ENCODE results near the gene GDF11.

GDF11 gene

GRCh38 chr12:55700255-55701018, 42.5 kb upstream of the GDF11 start (continued):
- TF ChIP-seq ZSCAN18 (tag by site-specific recombination; IDR thresholded peaks at IDR 0.05) (no peak), ZEB2 (tag by site-specific recombination; IDR thresholded peaks at IDR 0.05) (no peak; the same call in 1 of the 2 replicates), ZNF2 (tag by site-specific recombination; IDR thresholded peaks at IDR 0.05) (no peak), KLF16 (tag by site-specific recombination; IDR thresholded peaks at IDR 0.05) (peak; percentile 88), ZNF146 (tag by site-specific recombination; IDR thresholded peaks at IDR 0.05) (no peak), ZNF585B (tag by site-specific recombination; IDR thresholded peaks at IDR 0.05) (no peak), ZBTB20 (tag by site-specific recombination; IDR thresholded peaks at IDR 0.05) (peak; percentile 92)
- TF ChIP-seq, protein P1, sequence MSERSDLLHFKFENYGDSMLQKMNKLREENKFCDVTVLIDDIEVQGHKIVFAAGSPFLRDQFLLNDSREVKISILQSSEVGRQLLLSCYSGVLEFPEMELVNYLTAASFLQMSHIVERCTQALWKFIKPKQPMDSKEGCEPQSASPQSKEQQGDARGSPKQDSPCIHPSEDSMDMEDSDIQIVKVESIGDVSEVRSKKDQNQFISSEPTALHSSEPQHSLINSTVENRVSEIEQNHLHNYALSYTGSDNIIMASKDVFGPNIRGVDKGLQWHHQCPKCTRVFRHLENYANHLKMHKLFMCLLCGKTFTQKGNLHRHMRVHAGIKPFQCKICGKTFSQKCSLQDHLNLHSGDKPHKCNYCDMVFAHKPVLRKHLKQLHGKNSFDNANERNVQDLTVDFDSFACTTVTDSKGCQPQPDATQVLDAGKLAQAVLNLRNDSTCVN (tag by site-specific recombination; optimal IDR thresholded peaks at IDR 0.05) = no peak
- TF ChIP-seq, protein P2, sequence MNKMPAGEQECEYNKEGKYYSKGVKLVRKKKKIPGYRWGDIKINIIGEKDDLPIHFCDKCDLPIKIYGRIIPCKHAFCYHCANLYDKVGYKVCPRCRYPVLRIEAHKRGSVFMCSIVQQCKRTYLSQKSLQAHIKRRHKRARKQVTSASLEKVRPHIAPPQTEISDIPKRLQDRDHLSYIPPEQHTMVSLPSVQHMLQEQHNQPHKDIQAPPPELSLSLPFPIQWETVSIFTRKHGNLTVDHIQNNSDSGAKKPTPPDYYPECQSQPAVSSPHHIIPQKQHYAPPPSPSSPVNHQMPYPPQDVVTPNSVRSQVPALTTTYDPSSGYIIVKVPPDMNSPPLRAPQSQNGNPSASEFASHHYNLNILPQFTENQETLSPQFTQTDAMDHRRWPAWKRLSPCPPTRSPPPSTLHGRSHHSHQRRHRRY (tag by site-specific recombination; IDR thresholded peaks at IDR 0.05) = no peak

DNA sequence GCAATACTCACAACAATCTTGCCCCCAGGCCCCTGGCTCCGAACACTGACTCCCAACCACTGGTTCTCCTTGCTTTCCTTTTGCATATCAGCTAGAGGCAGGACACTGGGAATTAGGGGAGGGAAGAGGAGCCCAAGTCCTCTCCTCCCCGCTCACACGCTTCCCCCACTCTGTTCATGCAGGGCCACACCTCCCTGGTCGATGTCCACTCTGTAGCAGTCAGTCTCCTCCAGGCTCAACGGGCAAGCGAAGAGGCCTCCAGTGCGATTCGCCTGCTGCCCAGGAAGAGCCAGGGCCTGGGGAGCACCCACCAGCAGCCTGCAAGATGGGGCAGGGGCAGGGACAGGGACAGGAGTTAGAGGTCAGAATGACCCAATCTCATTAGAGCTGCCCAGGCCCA, 40.1 kb upstream of the GDF11 start:
- H3K9me3 ChIP-seq (ENCODE audit: control insufficient read depth, insufficient read depth, low read depth, low read length) = no peaks in the 10 kb centered on the region
- no peak overlapping the region for H3K27ac ChIP-seq (ENCODE audit: extremely low read depth, low read depth, low read length)
- H3K4me1 ChIP-seq (ENCODE audit: control insufficient read depth, insufficient read depth, low read length) = no peaks in the 10 kb centered on the region; the same call in 1 of the 2 replicates
- no peaks in the 10 kb centered on the region for H3K36me3 ChIP-seq (ENCODE audit: control insufficient read depth in 2 of 2, insufficient read depth in 1 of 2, low read length in 2 of 2)
- CTCF ChIA-PET = no interaction called here
- TF ChIP-seq ZFP69B (tag by site-specific recombination; IDR thresholded peaks at IDR 0.05) = no peak
- TF ChIP-seq, protein P3, sequence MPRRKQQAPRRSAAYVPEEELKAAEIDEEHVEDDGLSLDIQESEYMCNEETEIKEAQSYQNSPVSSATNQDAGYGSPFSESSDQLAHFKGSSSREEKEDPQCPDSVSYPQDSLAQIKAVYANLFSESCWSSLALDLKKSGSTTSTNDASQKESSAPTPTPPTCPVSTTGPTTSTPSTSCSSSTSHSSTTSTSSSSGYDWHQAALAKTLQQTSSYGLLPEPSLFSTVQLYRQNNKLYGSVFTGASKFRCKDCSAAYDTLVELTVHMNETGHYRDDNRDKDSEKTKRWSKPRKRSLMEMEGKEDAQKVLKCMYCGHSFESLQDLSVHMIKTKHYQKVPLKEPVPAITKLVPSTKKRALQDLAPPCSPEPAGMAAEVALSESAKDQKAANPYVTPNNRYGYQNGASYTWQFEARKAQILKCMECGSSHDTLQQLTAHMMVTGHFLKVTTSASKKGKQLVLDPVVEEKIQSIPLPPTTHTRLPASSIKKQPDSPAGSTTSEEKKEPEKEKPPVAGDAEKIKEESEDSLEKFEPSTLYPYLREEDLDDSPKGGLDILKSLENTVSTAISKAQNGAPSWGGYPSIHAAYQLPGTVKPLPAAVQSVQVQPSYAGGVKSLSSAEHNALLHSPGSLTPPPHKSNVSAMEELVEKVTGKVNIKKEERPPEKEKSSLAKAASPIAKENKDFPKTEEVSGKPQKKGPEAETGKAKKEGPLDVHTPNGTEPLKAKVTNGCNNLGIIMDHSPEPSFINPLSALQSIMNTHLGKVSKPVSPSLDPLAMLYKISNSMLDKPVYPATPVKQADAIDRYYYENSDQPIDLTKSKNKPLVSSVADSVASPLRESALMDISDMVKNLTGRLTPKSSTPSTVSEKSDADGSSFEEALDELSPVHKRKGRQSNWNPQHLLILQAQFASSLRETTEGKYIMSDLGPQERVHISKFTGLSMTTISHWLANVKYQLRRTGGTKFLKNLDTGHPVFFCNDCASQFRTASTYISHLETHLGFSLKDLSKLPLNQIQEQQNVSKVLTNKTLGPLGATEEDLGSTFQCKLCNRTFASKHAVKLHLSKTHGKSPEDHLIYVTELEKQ (tag by site-specific recombination; IDR thresholded peaks at IDR 0.05; ENCODE audit: borderline replicate concordance) = no peak
- TF ChIP-seq FEZF1 (tag by site-specific recombination; IDR thresholded peaks at IDR 0.05) = no peak
- TF ChIP-seq KLF8 (tag by site-specific recombination; IDR thresholded peaks at IDR 0.05) = no peak
- no peak for TF ChIP-seq ZNF544 (tag by site-specific recombination; IDR thresholded peaks at IDR 0.05)
- no peak for TF ChIP-seq ZNF16 (tag by site-specific recombination; IDR thresholded peaks at IDR 0.05; ENCODE audit: low read depth)
- no peak overlapping the region for H3K4me3 ChIP-seq (ENCODE audit: low read depth, low read length)
- POLR2A ChIA-PET = no interaction called here

DNA sequence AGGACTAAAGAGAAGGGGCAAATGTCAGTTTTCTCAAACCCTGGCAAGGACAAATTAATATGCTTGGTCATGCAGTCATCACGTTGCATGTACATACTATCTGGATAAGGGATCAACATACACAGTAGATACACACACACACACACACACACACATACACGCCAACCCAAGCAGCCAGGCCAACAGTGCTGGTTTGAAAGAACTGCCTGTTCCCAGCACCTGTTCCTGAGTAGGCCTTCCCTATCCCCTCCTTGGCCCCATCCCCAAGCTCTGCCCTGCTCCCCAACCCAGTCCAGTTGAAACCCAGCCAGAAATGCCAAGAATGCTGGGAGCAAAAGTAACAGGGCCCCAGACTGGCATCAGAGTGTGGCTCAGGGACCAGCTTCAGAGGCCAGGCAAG, 39.6 kb upstream of the GDF11 start:
- Histone ChIP-seq H3K36me3 (ENCODE audit: control insufficient read depth in 2 of 2, insufficient read depth in 1 of 2, low read length in 2 of 2) (no peaks in the 10 kb centered on the region), H3K9me3 (ENCODE audit: control insufficient read depth, insufficient read depth, low read depth, low read length) (no peaks in the 10 kb centered on the region), H3K4me1 (ENCODE audit: control insufficient read depth, insufficient read depth, low read length) (no peaks in the 10 kb centered on the region; the same call in 1 of the 2 replicates), H3K4me3 (ENCODE audit: low read depth, low read length) (no peak overlapping the region), H3K27ac (ENCODE audit: extremely low read depth, low read depth, low read length) (no peak overlapping the region)
- ChIA-PET POLR2A (no interaction called here), CTCF (interaction anchor here (0.5 to 0.6 kb wide), 2 partner anchors 255 to 1123 kb away, joined by 3 to 4 read pairs; no protein-coding TSS in a partner anchor)
- TF ChIP-seq ZNF169 (tag by site-specific recombination; IDR thresholded peaks at IDR 0.05) (no peak), ZNF398 (tag by site-specific recombination; IDR thresholded peaks at IDR 0.05) (0 out of 2 replicates have a peak, but pooled peaks have one; percentile 11), GFI1B (tag by site-specific recombination; IDR thresholded peaks at IDR 0.05) (no peak)
- TF ChIP-seq, protein P4, sequence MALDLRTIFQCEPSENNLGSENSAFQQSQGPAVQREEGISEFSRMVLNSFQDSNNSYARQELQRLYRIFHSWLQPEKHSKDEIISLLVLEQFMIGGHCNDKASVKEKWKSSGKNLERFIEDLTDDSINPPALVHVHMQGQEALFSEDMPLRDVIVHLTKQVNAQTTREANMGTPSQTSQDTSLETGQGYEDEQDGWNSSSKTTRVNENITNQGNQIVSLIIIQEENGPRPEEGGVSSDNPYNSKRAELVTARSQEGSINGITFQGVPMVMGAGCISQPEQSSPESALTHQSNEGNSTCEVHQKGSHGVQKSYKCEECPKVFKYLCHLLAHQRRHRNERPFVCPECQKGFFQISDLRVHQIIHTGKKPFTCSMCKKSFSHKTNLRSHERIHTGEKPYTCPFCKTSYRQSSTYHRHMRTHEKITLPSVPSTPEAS (tag by site-specific recombination; IDR thresholded peaks at IDR 0.05) = peak; percentile 55
- TF ChIP-seq, protein P5, sequence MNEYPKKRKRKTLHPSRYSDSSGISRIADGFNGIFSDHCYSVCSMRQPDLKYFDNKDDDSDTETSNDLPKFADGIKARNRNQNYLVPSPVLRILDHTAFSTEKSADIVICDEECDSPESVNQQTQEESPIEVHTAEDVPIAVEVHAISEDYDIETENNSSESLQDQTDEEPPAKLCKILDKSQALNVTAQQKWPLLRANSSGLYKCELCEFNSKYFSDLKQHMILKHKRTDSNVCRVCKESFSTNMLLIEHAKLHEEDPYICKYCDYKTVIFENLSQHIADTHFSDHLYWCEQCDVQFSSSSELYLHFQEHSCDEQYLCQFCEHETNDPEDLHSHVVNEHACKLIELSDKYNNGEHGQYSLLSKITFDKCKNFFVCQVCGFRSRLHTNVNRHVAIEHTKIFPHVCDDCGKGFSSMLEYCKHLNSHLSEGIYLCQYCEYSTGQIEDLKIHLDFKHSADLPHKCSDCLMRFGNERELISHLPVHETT (tag by site-specific recombination; IDR thresholded peaks at IDR 0.05) = no peak
